HEK293 (cell line): Measurements from ENCODE around the gene FTCD.

Experiments used
- CTCF ChIA-PET: fragments of 350-600 bp; formaldehyde crosslinking; extraction: SDS; loops from one replicate; lab custom pipeline; 2021; ENCODE audit warnings: antibody characterized with exemption; lab: Yijun Ruan, JAX
- POLR2A ChIA-PET: fragments of 300-600 bp; formaldehyde crosslinking; extraction: SDS; loops from one replicate; lab custom pipeline; 2020; ENCODE audit warnings: antibody characterized with exemption, inconsistent platforms; lab: Yijun Ruan, JAX
- H3K27ac ChIP-seq: fragments of 200-500 bp; sonication (Bioruptor generic); 2 replicates; pipeline ENCODE4 v1.5.1; 2014; ENCODE audit warnings: low read depth, low read length, control low read depth, inconsistent platforms; ENCODE audit errors: extremely low read depth
- H3K36me3 ChIP-seq, 2 experiments: fragments of 200-500 bp in 1 of 2; sonication (Bioruptor generic) in 1 of 2; 1 replicate in 1 of 2; 2 replicates in 1 of 2; pipeline ENCODE4 v1.5.1; 2014 to 2017; ENCODE audit warnings: inconsistent platforms in 2 of 2, low read length in 2 of 2; ENCODE audit not compliant: control insufficient read depth in 2 of 2, insufficient read depth in 1 of 2
- H3K4me1 ChIP-seq: fragments of 200-500 bp; sonication (Bioruptor generic); 2 replicates; pipeline ENCODE4 v1.5.1; 2014; ENCODE audit warnings: mild to moderate bottlenecking, low read length, inconsistent platforms; ENCODE audit not compliant: control insufficient read depth, insufficient read depth
- H3K4me3 ChIP-seq: 2 replicates; pipeline ENCODE4 v1.5.1; 2011; ENCODE audit warnings: low read depth, mild to moderate bottlenecking, control low read depth, low read length, moderate library complexity
- H3K9me3 ChIP-seq: fragments of 200-500 bp; sonication (Bioruptor generic); 2 replicates; pipeline ENCODE4 v1.5.1; 2014; ENCODE audit warnings: low read depth, low read length, inconsistent platforms; ENCODE audit not compliant: control insufficient read depth, insufficient read depth
- EGR2 ChIP-seq: fragments of 450-650 bp; formaldehyde crosslinking; IDR thresholded peaks from 2 replicates; pipeline ENCODE4 v1.5.1; 2016; ENCODE audit warnings: low read depth, missing biosample characterization, missing genetic modification characterization
- GLIS1 ChIP-seq: fragments of 450-650 bp; formaldehyde crosslinking; IDR thresholded peaks from 2 replicates; pipeline ENCODE4 v1.5.1; 2016; ENCODE audit warnings: missing biosample characterization, missing genetic modification characterization
- IKZF3 ChIP-seq: fragments of 450-650 bp; IDR thresholded peaks from 2 replicates; pipeline ENCODE4 v1.5.0; 2018; ENCODE audit warnings: missing biosample characterization, mild to moderate bottlenecking, missing genetic modification characterization, moderate library complexity
- PRDM6 ChIP-seq: fragments of 450-650 bp; formaldehyde crosslinking; IDR thresholded peaks from 2 replicates; pipeline ENCODE4 v1.5.1; 2017; ENCODE audit warnings: missing biosample characterization, missing genetic modification characterization
- SP2 ChIP-seq: fragments of 450-650 bp; formaldehyde crosslinking; IDR thresholded peaks from 2 replicates; pipeline ENCODE4 v1.5.1; 2016; ENCODE audit warnings: missing biosample characterization, missing genetic modification characterization
- YY2 ChIP-seq: fragments of 450-650 bp; formaldehyde crosslinking; IDR thresholded peaks from 2 replicates; pipeline ENCODE4 v1.5.1; 2016; ENCODE audit warnings: missing biosample characterization, missing genetic modification characterization
- ZBTB1 ChIP-seq: fragments of 450-650 bp; formaldehyde crosslinking; IDR thresholded peaks from 2 replicates; pipeline ENCODE4 v1.5.1; 2016; ENCODE audit warnings: missing biosample characterization, missing genetic modification characterization
- ZBTB20 ChIP-seq: fragments of 450-650 bp; formaldehyde crosslinking; IDR thresholded peaks from 2 replicates; pipeline ENCODE4 v1.5.1; 2016; ENCODE audit warnings: missing biosample characterization, missing genetic modification characterization
- ZBTB21 ChIP-seq: fragments of 450-650 bp; formaldehyde crosslinking; IDR thresholded peaks from 2 replicates; pipeline ENCODE4 v1.5.1; 2017; ENCODE audit warnings: missing biosample characterization, missing genetic modification characterization
- ZFP69B ChIP-seq: fragments of 450-650 bp; formaldehyde crosslinking; IDR thresholded peaks from 2 replicates; pipeline ENCODE4 v1.5.1; 2016; ENCODE audit warnings: missing biosample characterization, missing genetic modification characterization
- ZNF133 ChIP-seq: fragments of 450-650 bp; formaldehyde crosslinking; IDR thresholded peaks from 2 replicates; pipeline ENCODE4 v1.5.1; 2016; ENCODE audit warnings: missing biosample characterization, missing genetic modification characterization
- ZNF146 ChIP-seq: fragments of 450-650 bp; formaldehyde crosslinking; IDR thresholded peaks from 2 replicates; pipeline ENCODE4 v1.5.1; 2016; ENCODE audit warnings: missing biosample characterization, missing genetic modification characterization
- ZNF148 ChIP-seq: fragments of 450-650 bp; formaldehyde crosslinking; IDR thresholded peaks from 2 replicates; pipeline ENCODE4 v1.5.0; 2017; ENCODE audit warnings: missing biosample characterization, missing genetic modification characterization, borderline replicate concordance
- ZNF19 ChIP-seq: fragments of 450-650 bp; formaldehyde crosslinking; IDR thresholded peaks from 2 replicates; pipeline ENCODE4; 2016; ENCODE audit warnings: missing biosample characterization, missing genetic modification characterization, low read depth
- ZNF223 ChIP-seq: fragments of 450-650 bp; formaldehyde crosslinking; IDR thresholded peaks from 2 replicates; pipeline ENCODE4 v1.5.1; 2016; ENCODE audit warnings: missing biosample characterization, missing genetic modification characterization
- ZNF239 ChIP-seq: fragments of 450-650 bp; formaldehyde crosslinking; IDR thresholded peaks from 2 replicates; pipeline ENCODE4 v1.5.1; 2016; ENCODE audit warnings: missing biosample characterization, missing genetic modification characterization
- ZNF24 ChIP-seq: fragments of 450-650 bp; formaldehyde crosslinking; IDR thresholded peaks from 2 replicates; pipeline ENCODE4 v1.5.1; 2016; ENCODE audit warnings: missing biosample characterization, missing genetic modification characterization
- ZNF248 ChIP-seq: fragments of 450-650 bp; formaldehyde crosslinking; IDR thresholded peaks from 2 replicates; pipeline ENCODE4 v1.5.1; 2017; ENCODE audit warnings: missing biosample characterization, missing genetic modification characterization
- ZNF488 ChIP-seq: fragments of 450-650 bp; formaldehyde crosslinking; IDR thresholded peaks from 2 replicates; pipeline ENCODE4 v1.5.1; 2016; ENCODE audit warnings: missing biosample characterization, missing genetic modification characterization
- ZNF544 ChIP-seq: fragments of 450-650 bp; formaldehyde crosslinking; IDR thresholded peaks from 2 replicates; pipeline ENCODE4 v1.5.0; 2017; ENCODE audit warnings: missing biosample characterization, missing genetic modification characterization
- ZNF548 ChIP-seq: fragments of 450-650 bp; formaldehyde crosslinking; IDR thresholded peaks from 2 replicates; pipeline ENCODE4 v1.5.1; 2016; ENCODE audit warnings: missing biosample characterization, missing genetic modification characterization
- ZNF555 ChIP-seq: fragments of 450-650 bp; formaldehyde crosslinking; conservative IDR thresholded peaks from 2 replicates; pipeline ENCODE4 v1.5.1; 2017; ENCODE audit warnings: missing biosample characterization, mild to moderate bottlenecking, missing genetic modification characterization, inconsistent platforms
- ZNF580 ChIP-seq: fragments of 450-650 bp; formaldehyde crosslinking; IDR thresholded peaks from 2 replicates; pipeline ENCODE4 v1.5.1; 2016; ENCODE audit warnings: missing biosample characterization, missing genetic modification characterization
- ZNF621 ChIP-seq: fragments of 450-650 bp; formaldehyde crosslinking; IDR thresholded peaks from 2 replicates; pipeline ENCODE4 v1.5.1; 2017; ENCODE audit warnings: missing biosample characterization, missing genetic modification characterization
- ZNF658 ChIP-seq: fragments of 450-650 bp; formaldehyde crosslinking; IDR thresholded peaks from 2 replicates; pipeline ENCODE4; 2016; ENCODE audit warnings: missing biosample characterization, missing genetic modification characterization
- ZNF660 ChIP-seq: fragments of 450-650 bp; IDR thresholded peaks from 2 replicates; pipeline ENCODE4 v1.5.1; 2018; ENCODE audit warnings: missing biosample characterization, mild to moderate bottlenecking, missing genetic modification characterization
- ZNF776 ChIP-seq: fragments of 450-650 bp; formaldehyde crosslinking; IDR thresholded peaks from 2 replicates; pipeline ENCODE4 v1.5.0; 2017; ENCODE audit warnings: missing biosample characterization, missing genetic modification characterization, borderline replicate concordance
- ZSCAN18 ChIP-seq: fragments of 450-650 bp; formaldehyde crosslinking; IDR thresholded peaks from 2 replicates; pipeline ENCODE4 v1.5.1; 2016; ENCODE audit warnings: missing biosample characterization, missing genetic modification characterization
- ZXDB ChIP-seq: fragments of 450-650 bp; formaldehyde crosslinking; IDR thresholded peaks from 2 replicates; pipeline ENCODE4 v1.5.1; 2016; ENCODE audit warnings: missing biosample characterization, missing genetic modification characterization

The FTCD gene

GRCh38 chr21:46168238-46168637 lies 12.9 kb upstream of the FTCD start:
- H3K4me1 ChIP-seq: no peaks in the 10 kb centered on the region
- TF ChIP-seq ZNF248 (tag by site-specific recombination) (no peak), ZNF555 (tag by site-specific recombination) (no peak), ZFP69B (no peak), ZNF544 (tag by site-specific recombination) (no peak), EGR2 (tag by site-specific recombination) (no peak), ZNF223 (tag by site-specific recombination) (no peak), ZBTB21 (tag by site-specific recombination) (no peak), ZNF488 (no peak), ZNF658 (tag by site-specific recombination) (no peak), ZNF24 (tag by site-specific recombination) (no peak), ZNF148 (no peak), IKZF3 (tag by site-specific recombination) (no peak), ZNF133 (no peak), ZNF548 (no peak), ZNF19 (tag by site-specific recombination) (no peak)
- ChIA-PET POLR2A (interaction anchor here (1.4 kb wide), 1 partner anchor 44 kb away, joined by 4 read pairs; no protein-coding TSS in a partner anchor), CTCF (no interaction called here)
- H3K27ac ChIP-seq: no peak overlapping the region
- H3K36me3 ChIP-seq: no peaks in the 10 kb centered on the region
- no peaks in the 10 kb centered on the region for H3K9me3 ChIP-seq
- H3K4me3 ChIP-seq: no peak overlapping the region

GRCh38 chr21:46165098-46165497 lies 9.7 kb upstream of the FTCD start:
- POLR2A ChIA-PET: no interaction called here
- no peaks in the 10 kb centered on the region for H3K36me3 ChIP-seq
- TF ChIP-seq ZNF146 (tag by site-specific recombination) (no peak), GLIS1 (no peak)
- no peaks in the 10 kb centered on the region for H3K4me1 ChIP-seq
- no peaks in the 10 kb centered on the region for H3K9me3 ChIP-seq
- no peak overlapping the region for H3K27ac ChIP-seq
- no peak overlapping the region for H3K4me3 ChIP-seq
- CTCF ChIA-PET: no interaction called here

GRCh38 chr21:46163380-46163779 lies 8.0 kb upstream of the FTCD start:
- no peak overlapping the region for H3K4me3 ChIP-seq
- H3K9me3 ChIP-seq: no peaks in the 10 kb centered on the region
- H3K36me3 ChIP-seq: no peaks in the 10 kb centered on the region
- CTCF ChIA-PET: interaction anchor here (2.8 kb wide), 1 partner anchor 10 kb away, joined by 9 read pairs; no protein-coding TSS in a partner anchor
- no peaks in the 10 kb centered on the region for H3K4me1 ChIP-seq
- TF ChIP-seq ZNF621 (tag by site-specific recombination) (no peak), ZNF555 (tag by site-specific recombination) (no peak), ZSCAN18 (tag by site-specific recombination) (no peak), ZNF776 (tag by site-specific recombination) (no peak), ZBTB1 (tag by site-specific recombination) (no peak), SP2 (tag by site-specific recombination) (no peak), ZNF660 (tag by site-specific recombination) (no peak), ZNF580 (tag by site-specific recombination) (no peak), YY2 (no peak), PRDM6 (tag by site-specific recombination) (no peak), ZNF239 (tag by site-specific recombination) (no peak), ZNF223 (tag by site-specific recombination) (no peak), ZXDB (tag by site-specific recombination) (no peak), ZBTB20 (tag by site-specific recombination) (no peak)
- TF ChIP-seq, all 188 proteins: peak for 0
- POLR2A ChIA-PET: no interaction called here
- H3K27ac ChIP-seq: no peak overlapping the region
